Skeletal muscle cell (primary cell): Measurements from ENCODE around the gene SIAH3.
"Not testable (repeated sequence)": the region's sequence is repeated elsewhere in the genome, so short reads cannot be mapped to it uniquely, and the experiment has no call there.

Experiments used
- DNase-seq: peaks from one replicate; pipeline ENCODE4 v3.0.0-alpha.2; 2010; ENCODE audit warnings: low read depth
- H3K4me3 ChIP-seq: 2 replicates; pipeline ENCODE4 v1.5.1; 2011; ENCODE audit warnings: low read depth, mild to moderate bottlenecking, control low read depth, low read length, moderate library complexity

SIAH3 gene

DNA sequence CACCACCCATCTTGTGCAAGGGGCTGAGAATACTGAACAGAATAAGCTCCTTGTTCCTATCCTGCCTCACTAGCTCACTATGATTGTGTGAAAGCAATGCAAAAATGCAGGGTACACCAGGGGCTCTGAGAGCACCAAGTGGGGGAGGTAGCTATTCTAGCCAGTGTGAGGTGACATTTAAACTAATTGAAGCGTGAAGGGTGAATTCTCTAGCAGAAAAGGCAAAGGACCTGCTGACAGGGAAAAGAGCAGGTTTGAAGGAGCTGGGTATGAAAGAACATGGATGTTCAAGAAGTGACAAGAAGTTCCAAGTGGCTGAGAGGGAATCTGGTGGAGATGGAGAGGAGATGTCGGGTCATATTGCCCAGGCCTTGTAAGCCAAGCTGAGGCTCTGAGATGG is 64.2 kb downstream of the SIAH3 start:
- no peak overlapping the region for H3K4me3 ChIP-seq
- DNase-seq: no peak

DNA sequence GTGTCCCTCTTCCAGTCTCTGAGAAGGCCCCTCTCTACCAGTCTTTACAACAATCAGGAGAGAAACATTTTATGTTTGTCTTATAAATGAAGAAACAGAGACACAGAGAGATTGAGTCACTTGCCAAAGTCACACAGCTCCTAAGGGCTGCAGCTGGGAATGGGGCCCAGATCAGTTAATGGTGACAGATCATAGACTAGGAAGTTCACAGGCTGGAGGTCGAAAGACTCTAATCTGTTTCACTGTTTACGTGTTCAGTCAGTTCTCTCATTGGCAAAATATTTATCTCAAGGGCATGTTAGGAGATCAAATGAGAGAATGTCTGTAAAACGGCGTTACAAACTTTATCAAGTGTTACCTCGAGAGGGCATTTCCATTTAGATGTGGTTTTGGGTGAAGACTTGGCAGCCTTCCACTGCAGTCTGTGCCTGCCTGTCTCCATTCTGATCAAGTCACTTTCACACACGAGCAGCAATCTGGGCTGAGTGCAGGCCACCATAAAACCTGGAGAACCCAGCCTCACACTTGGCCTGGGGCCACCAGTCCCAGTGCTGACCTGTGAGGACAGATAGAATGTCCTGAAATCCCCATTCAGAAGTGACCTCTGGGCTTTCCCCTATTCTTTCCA is 65.1 kb downstream of the SIAH3 start:
- no peak overlapping the region for H3K4me3 ChIP-seq
- no peak for DNase-seq

DNA sequence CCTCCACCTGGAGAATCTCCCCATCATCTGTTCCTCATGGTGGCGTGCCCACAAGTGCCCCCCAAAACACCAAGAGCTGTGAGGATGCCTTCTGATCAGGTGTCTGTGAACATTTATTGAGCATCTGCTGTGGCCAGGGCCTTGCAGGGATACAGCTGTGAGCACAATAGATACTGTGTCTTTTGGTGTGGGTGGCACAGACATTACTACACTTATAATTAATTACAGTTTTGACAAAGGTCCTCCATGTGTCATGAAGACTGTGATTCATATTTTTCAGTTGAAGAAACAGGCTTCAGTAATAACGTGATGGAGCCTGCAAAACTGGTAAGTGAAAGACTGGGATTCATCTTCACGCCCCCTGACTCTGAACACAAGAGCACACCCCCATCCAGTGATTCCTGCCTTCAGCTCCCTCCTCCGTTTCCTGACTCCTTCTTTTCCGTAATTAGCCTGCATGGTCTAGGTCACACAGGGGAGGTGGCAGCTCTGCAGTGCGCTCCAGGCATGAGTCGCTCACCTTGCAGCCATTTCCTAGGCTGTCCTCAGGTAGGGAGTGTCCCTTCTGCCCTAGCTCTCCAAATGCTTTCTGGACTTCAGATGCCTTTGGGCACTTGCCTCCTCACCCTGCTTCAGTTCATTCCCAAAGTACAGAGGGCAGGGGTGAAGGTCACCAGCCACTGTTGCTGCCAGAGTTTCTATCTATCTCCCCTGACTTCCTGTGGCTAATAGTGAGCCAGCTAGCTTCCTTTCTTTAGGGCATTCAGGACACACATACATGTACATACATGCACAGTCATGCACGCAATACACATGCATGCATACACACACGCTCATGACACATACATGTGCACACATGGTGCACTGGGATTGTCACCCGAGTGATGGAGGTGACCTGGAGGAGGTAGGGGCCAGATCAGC is 66.5 kb downstream of the SIAH3 start:
- DNase-seq: no peak
- no peak overlapping the region for H3K4me3 ChIP-seq

DNA sequence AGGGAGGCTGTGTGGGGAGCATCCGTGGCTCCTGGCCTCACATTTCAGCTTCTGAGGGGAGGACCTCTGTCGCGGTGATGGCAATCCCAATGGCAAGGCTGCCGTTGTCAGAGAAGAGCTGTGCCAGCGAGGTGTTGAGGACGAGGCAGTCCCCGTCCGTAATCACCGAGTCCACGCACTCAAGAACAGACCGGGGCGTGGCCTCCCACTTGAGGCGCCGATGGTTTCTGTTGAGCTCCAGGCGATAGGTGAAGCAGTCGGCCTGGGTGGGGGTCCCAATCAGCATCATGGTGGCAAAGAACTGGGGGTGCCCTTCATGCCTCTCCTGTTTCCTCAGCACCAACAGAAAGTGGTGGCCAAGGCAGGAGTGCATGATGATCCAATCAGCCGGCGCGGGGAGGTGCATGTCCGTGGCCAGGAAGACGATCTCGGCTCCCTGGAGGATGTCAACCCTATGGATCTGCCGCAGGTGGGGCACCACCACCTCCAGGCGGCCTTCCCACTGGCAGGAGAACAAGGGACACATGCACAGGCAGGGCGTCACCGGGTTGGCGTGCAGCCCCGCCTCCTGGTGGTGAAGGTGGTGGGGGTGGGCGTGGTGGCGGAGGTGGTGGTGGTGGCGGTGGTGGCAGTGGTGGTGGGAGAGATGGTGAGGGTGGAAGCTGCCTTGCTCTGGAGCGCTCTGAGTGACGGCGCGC is 68.1 kb downstream of the SIAH3 start:
- no peak for DNase-seq
- H3K4me3 ChIP-seq: no peak overlapping the region

DNA sequence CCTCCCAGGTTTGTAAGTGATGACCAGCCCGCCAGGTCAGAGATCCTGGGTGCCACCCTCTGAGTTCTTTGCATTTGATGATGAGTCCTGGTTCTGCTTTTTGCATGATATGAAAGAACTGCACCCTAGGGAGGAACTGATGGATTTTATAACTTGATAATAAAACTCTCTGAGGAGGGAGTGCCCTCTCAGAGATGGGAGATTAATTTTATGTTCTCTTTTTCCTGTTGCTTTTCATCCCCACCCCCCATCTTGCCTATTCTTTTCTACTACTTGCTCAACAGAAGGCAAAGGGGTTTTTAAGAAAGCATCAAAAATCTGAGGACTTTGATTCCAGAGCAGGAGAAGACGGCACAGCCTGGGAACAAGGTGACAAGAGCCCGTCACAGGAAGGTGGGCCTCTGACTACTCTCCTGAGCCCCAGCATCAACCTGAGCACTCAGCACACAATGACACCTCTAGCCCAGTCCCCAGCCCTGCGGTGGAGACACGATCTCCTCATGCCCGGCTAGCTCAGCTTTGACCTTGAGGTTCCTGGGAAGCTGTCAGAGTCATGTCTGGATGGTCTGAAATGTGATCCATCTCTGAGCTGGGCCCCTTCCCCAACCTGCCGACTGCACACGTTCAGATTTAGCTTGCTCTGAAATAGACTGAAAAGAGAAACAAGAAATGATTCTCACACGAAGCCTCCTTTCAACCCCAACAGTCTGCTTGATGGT is 69.1 kb downstream of the SIAH3 start:
- DNase-seq: no peak
- no peak overlapping the region for H3K4me3 ChIP-seq

DNA sequence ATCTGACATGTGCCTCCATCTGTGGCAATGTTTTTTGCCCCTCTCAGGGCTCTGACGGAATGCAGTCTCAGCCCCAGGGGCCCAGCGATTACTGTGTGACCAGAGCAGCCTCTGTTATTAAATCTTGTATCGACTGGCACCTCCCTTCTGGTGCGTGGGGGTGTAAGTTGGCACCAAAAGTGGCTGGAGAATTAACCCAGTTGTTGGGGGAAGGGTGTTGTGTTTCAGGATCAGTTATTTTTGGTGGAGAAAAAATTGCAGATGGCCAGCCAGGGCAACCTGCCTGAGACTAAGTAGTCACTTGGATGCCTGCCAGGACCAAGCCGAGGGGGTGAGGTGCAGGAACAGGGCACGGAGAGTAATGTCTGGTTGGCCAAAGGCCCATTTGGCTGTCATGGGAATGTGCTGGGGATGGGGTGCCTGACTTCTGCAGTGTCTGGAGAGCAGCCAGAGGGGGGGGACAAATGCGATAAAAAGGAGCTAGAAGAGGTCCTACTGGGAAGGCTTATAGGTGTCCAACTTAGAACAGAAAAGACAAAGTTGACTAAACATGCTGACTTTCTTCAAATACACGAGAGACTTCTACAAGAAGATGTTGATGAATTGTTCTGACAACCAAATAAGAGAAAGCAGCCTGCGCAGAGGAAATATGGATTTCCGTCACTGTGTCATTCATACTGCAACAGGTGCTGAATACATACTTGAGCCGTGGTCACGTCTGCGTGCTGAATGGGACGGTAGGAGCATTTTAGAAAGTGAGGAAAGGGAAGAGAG is 69.8 kb downstream of the SIAH3 start:
- H3K4me3 ChIP-seq: no peak overlapping the region
- DNase-seq: no peak

DNA sequence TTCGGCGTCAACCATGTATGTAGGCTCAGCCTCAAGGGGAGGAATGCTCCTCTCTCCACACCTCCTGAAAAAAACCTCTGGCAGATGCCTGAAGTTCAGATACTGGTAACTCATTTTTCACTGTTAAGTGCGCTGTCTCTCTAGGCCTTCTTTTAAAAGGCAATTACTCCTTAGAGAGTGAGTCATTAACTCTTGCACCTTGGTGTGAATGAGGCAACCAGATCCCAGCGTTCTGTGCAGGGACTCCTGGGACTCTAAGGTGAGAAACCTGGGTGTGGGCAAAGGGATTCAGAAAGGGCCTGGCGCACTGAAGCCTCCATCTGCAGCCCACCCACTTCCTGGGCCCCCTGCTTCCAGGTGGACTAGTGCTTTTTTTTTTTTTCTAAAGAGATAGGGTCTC is 71.7 kb downstream of the SIAH3 start:
- no peak overlapping the region for H3K4me3 ChIP-seq
- no peak for DNase-seq

DNA sequence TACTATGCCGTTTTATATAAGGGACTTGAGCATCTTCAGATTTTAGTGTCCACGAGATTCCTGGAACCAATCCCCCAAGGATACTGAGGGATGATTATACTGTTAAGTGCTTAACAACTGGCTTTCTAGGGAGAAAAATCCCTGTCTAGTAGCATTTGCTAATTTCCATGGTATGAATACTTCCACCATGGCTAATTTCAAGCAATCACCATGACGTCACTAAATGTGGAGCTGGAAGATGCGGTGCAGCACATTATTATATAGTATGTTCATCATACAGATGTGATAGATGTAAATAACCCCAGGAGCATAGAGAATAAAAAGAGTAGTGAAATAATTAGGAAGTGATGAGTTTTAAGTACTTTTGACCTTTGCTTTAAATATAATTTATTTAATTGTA is 72.7 kb downstream of the SIAH3 start:
- no peak for DNase-seq
- H3K4me3 ChIP-seq: no peak overlapping the region

DNA sequence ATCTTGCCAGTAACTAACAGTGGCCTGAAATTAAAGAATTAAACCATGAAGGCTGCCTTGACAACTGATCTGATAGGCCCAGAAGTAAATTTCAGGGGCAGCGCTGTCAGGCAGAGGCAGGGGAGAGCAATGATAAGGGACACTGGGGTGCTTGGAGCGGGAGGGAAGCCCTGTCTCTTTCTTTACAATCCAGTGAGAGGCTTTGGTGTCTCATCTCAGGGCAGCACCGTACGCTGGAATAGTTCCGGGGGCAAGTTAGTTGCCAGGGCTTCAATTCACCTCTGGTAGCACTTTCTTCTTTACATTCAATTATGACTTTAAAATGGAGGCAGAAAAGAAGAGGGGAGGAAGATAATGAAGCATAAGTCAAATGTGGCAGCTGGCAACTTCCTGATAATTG is 74.8 kb downstream of the SIAH3 start:
- DNase-seq: no peak
- no peak overlapping the region for H3K4me3 ChIP-seq

DNA sequence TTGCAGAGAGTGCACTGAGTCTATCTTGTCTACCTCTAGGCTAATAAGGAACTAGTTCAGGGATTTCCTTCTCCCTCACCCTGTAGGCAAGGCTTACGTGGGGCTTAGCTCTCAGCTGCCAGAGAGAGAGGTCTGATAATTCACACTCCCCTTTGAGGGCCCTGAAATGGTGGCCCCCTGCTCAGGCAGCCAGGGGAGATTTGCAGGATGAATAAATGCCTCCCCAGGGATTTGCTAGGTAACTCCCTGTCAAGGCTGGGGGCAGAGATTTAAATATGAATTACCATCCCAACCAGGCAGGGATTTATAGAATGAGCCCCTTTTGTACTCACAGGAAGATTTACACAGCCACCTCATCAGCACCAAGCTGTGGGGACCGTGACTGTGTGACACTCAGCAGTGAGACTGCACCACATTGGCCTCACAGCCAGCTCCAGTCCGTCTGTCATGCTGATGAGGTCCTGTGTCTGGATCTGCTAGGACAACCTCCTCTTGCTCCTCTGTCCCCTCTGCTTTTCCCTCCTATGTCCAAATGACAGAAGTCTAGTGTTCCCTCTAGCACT is 76.1 kb downstream of the SIAH3 start:
- no peak overlapping the region for H3K4me3 ChIP-seq
- no peak for DNase-seq

DNA sequence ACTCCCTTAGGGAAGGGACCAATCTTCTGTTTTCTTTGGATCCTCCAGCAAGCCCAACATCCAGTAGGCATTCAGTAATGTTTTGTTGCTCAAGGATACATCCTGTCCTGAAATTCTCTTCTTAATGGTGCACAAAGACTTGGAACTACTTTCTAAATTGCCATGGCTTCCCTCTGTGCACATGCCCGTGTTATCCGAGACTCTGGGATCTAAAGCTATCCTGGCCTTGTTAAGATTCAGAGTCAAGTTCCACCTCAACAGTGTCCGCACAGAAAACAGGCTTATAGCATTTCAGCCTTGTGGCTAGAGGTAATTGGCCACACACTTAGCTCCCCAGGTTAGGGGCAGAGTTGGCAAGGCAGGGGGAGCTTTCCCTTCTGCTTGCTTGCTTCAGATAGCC is 77.6 kb downstream of the SIAH3 start:
- no peak for DNase-seq
- no peak overlapping the region for H3K4me3 ChIP-seq

DNA sequence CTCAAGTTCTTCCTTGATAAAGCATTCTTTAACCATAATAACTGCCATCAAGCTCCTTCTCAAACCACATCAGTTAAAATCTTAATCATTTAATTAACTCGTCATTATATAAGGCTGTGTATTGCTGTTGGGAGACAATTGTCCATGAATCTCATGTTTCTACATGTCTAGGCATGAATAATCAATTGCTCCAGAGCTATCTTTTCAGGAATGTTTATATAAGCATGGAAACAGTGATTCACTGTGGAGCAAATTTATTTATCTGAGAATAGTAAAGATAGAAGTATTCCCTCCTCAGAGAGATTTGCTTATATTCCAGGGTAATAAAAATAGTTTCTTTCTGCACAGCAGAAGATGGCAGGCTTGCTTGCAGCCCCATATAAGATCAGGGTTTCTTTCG is 78.3 kb downstream of the SIAH3 start:
- peak; percentile 13 for DNase-seq
- H3K4me3 ChIP-seq: no peak overlapping the region

DNA sequence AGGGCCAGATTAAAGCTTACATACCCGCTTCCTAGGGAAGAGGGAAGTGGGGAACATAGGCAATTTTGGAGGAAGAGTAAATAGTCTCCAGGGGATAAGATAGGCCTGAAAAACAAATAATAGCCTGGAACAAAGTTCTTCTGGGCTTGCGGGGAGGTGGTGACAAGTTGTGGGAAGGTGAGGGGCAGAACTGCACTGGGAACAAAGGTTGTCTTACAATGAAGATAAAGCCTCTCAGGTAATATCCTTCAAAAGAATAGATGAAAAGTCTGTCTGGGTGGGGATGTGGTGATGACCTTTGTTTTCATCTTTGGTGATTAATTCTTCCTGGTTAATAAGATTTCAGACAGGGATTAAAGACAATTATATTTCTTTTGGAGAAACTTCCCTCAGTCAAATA is 80.7 kb downstream of the SIAH3 start:
- DNase-seq: no peak
- no peak overlapping the region for H3K4me3 ChIP-seq

DNA sequence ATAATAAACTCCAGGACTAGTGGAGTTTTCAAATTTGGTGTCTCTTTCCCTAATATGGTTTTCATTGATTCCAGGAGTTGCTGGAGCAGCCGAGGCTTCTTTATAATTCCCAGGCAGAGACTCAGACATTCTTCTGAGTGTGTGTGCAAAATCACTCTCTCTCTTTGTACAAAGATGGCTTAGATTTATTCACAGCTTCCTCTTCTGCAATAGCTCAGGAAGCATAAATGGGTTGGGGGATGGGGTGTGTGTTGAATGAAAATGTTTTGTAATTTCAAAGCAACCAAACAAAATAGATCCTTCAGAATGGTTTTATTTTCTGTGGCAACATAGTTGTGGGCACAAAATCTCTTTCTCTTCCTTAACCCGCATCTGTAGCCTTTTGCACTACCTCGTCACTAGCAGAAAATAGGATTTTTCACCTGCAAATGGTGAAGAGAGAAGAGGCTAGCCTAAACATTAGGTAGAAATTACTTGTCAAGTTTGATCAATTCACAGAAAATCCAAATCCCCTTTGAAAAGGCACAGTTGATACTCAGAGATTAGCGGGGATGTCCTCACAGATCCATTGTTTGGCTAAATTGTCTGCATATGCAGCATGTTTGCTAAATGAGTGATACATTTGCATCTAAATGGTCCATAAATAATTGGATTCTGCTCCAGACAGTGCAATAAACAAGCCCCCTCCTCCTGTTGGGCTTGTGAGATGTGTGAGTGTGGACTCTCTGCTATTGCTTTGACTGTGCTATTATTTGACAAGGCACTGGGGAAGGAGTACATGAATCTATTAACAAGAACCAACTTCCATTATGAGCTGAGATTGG is 82.7 kb downstream of the SIAH3 start:
- no peak overlapping the region for H3K4me3 ChIP-seq
- no peak for DNase-seq

DNA sequence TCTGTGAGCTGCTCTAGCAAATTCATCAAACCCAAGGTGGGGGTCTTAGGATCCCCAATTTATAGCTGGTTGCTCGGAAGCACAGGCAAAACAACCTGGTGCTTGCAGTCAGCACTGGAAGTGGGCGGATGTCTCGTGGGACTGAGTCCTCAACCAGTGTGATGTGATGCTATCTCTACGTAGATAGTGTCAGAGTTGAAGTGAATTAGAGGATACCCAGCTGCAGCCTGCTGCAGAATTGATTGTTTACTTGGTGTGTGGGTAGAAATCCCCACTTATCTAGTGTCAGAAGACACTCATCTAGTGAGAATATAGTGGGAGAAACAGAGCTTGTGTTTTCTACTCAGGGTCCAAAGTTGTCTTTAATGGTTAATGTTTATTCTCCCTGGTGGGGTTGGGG is 86.1 kb downstream of the SIAH3 start:
- H3K4me3 ChIP-seq: no peak overlapping the region
- DNase-seq: no peak

DNA sequence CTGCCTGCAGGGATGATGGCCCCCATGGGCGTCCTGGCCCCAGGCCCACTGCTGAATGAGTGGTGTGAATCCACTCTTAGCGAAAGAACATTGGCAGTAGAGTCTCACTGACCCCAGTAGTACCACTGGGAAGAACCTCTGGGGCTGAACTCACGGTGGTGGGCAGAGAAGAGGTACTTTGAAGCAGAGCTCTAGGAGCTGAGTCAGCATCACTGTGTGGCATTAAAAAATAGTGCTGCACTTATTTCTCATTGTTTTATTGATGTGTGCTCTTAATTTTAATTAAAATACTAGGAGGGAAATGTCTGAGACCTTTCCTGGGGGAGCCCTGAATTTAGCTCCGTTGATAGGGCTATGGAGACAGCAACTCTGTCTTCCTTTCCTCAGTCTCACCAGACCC is 88.1 kb downstream of the SIAH3 start:
- DNase-seq: no peak

DNA sequence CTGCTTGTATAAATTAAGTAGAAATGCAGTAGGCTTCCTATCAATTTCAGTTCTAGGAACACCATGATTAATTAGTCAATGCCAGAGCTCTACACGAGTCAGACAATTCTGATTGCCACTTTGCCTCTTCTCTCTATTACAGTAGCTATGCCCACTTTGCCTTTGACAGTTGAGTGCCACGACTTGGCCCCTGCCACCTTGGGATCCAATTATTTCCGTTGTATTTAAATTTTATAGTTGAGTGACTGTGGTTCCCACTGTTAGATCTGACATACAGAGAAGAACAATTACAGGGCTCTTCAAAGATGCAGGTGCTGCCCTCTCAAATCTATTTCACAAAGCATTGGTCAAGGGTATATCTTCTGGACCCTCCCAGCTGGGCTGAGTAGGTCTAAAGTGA is 94.0 kb downstream of the SIAH3 start:
- DNase-seq, H3K4me3 ChIP-seq: not testable (repeated sequence)

More for the DNA sequence above, 88.1 kb downstream of the SIAH3 start:
- H3K4me3 ChIP-seq: no peak overlapping the region

DNA sequence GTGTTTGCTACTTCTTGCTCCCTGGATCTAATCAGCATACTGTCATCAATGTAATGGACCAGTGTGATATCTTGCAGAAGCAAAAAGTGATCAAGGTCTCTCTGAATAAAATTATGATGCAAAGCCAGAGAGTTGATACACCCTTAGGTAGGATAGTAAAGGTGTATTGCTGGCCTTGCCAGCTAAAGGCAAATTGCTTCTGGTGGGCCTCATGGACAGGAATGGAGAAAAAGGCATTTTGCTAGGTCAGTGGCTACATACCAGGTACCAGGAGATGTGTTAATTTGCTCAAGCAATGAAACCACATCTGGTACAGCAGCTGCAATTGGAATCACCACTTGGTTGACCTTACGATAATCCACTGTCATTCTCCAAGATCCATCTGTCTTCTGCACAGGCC is 95.1 kb downstream of the SIAH3 start:
- H3K4me3 ChIP-seq, DNase-seq: not testable (repeated sequence)
